ENCODE data around the gene TMEM63C.

GRCh38 chr14:77186911-77187648 lies 5.5 kb downstream of the TMEM63C start:
- TF ChIP-seq, protein P1, sequence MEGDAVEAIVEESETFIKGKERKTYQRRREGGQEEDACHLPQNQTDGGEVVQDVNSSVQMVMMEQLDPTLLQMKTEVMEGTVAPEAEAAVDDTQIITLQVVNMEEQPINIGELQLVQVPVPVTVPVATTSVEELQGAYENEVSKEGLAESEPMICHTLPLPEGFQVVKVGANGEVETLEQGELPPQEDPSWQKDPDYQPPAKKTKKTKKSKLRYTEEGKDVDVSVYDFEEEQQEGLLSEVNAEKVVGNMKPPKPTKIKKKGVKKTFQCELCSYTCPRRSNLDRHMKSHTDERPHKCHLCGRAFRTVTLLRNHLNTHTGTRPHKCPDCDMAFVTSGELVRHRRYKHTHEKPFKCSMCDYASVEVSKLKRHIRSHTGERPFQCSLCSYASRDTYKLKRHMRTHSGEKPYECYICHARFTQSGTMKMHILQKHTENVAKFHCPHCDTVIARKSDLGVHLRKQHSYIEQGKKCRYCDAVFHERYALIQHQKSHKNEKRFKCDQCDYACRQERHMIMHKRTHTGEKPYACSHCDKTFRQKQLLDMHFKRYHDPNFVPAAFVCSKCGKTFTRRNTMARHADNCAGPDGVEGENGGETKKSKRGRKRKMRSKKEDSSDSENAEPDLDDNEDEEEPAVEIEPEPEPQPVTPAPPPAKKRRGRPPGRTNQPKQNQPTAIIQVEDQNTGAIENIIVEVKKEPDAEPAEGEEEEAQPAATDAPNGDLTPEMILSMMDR (IDR thresholded peaks at IDR 0.05) = no peak
- TF ChIP-seq POLR2AphosphoS5 (IDR thresholded peaks at IDR 0.05) = no peak
- TF ChIP-seq EP300 (IDR thresholded peaks at IDR 0.05) = no peak
- no peak for TF ChIP-seq POLR2A (IDR thresholded peaks at IDR 0.05)
